GM18909 (cell line): ENCODE measurements around the gene SNX9.
A peak's percentile ranks its signal among the peaks of the same experiment; 100 is the strongest.

Experiments used
- ATAC-seq: cut with Tn5 transposase; IDR thresholded peaks from one replicate; pipeline ENCODE4 v1.9.1; 2021; ENCODE audit warnings: mild to moderate bottlenecking; ENCODE audit not compliant: unreplicated experiment, poor library complexity

The SNX9 gene

GRCh38 chr6:157985378-157986155 lies 162.5 kb downstream of the SNX9 start:
- ATAC-seq, result no peak

GRCh38 chr6:157987788-157988699 lies 165.0 kb downstream of the SNX9 start:
- ATAC-seq, result no peak

GRCh38 chr6:157988700-157989063 lies 165.6 kb downstream of the SNX9 start:
- ATAC-seq, result no peak

DNA sequence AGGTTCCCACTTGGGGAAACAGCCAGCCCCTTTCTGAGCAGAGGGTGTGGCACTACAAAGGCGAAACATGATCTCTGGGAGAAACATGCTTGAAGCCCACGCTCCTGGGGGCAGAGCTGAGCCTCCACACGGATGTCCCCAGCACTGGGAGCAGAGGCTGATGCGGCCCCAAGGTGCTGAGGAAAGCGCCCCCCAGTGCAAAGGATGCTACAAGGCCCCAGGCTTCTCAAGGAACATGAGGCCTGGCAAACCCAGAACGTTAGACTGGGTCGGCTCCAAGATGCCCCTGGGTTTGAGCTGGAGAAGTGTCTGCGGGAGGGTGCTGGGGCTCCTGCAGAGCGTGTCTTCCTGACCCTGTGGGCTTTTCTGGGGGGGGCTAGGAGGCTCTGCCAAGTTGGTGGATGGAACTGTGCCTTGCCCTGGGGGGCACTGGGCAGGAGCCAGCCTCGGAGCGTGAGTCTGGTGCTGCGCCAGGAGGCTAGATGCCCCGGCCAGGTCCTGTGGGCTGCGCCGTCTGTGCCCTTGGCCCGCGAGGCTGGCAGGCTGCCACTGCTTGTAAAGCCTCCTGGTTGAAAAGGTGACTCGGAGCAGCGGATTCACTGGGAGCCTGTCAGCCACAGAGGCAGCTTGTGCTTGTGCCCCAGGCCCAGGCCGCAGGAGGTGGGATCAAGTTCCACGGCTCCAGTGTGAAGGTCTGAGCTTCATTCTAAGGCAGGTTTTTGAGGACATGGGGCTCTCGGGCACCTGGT lies 166.7 kb downstream of the SNX9 start:
- ATAC-seq, result no peak

DNA sequence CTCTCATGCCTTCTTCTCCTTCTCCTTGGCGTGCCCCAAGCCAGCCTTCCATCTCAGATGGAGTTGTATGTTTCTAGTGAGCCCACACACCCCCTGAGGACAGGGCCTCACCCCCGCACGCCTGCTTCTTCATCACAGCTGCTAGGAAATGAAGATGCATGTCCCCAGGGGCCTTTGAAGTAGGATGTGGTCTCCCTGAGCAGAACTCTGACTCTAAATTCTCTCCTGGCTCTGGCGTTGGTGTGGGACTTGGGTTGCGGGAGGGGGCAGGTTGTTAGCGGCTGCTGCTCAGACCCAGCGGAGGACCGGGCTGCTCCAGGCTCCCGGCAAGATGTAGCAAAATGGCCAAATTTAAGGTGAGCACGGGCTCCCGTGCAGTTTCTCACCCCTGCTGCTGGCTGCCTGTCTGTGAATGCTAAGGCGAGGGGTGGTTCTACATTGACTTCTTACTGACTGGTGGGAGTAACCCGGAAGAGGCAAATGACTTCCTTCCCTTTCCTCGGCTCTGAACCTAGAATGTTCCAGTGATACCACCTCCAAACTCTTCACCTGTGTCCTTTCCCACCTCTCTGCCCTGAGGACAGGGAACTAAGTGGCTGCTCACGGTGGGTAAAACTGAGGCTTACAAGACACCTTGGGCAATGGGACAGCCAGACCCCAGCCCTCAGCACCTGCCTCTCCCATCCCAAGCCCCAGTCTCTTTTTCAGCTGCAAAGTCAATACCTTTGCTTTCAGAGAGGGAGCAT lies 167.4 kb downstream of the SNX9 start:
- peak; percentile 73 for ATAC-seq

GRCh38 chr6:157991067-157991432 lies 168.0 kb downstream of the SNX9 start:
- no peak for ATAC-seq

DNA sequence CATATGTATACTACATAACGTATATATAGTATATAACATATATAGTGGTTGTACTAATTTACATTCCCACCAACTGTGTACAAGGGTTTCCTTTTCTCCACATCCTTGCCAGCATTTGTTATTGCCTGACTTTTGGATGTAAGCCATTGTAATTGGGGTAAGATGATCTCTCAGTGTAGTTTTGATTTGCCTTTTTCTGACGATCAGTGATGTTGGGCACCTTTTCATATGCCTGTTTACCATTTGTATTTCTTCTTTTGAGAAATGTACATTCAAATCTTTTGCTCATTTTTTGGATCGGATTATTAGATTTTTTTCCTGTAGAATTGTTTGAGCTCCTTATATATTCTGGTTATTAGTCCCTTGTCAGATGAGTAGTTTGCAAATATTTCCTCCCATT lies 170.0 kb downstream of the SNX9 start:
- ATAC-seq, result no peak

GRCh38 chr6:157994125-157994795 lies 171.2 kb downstream of the SNX9 start:
- ATAC-seq, result no peak
